ENCODE results near the gene SLCO1B3. TPM values are rescaled to one million over a fixed set of nuclear protein-coding genes. Genes with fewer than 3 reads are reported as not detected.

The SLCO1B3 gene
- total and polyA plus RNA-seq, 12 donors = 0.28 to 2.5 (median 0.35) TPM; not detected in 9

DNA sequence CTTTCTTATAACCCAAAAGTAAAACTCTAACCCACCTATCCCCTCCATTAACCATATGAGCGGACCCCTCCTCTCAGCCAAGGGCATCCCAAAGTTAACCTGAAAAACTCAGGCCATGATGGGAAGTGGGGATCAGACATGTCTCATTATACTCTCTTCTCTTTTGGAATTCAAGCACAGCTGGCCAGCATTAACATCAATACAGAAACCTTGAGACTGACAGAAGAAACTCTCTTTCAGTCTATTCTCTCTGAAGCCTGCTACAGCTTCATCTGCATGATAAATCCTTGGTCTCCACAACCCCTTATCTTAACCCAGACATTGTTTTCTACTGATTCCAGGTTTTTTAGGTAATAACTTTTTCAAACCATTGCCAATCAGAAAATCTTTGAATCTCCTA is 17.5 kb upstream of the SLCO1B3 start:
- Histone ChIP-seq H3K9me3 (no peaks in the 10 kb centered on the region), H3K27me3 (no peaks in the 10 kb centered on the region), H3K36me3 (no peaks in the 10 kb centered on the region), H3K4me3 (no peak overlapping the region), H3K4me1 (no peaks in the 10 kb centered on the region), H3K27ac (no peak overlapping the region)
- TF ChIP-seq, protein P1, sequence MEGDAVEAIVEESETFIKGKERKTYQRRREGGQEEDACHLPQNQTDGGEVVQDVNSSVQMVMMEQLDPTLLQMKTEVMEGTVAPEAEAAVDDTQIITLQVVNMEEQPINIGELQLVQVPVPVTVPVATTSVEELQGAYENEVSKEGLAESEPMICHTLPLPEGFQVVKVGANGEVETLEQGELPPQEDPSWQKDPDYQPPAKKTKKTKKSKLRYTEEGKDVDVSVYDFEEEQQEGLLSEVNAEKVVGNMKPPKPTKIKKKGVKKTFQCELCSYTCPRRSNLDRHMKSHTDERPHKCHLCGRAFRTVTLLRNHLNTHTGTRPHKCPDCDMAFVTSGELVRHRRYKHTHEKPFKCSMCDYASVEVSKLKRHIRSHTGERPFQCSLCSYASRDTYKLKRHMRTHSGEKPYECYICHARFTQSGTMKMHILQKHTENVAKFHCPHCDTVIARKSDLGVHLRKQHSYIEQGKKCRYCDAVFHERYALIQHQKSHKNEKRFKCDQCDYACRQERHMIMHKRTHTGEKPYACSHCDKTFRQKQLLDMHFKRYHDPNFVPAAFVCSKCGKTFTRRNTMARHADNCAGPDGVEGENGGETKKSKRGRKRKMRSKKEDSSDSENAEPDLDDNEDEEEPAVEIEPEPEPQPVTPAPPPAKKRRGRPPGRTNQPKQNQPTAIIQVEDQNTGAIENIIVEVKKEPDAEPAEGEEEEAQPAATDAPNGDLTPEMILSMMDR (IDR thresholded peaks at IDR 0.05) = no peak
- ATAC-seq (no peak), DNase-seq (no peak)
- intact Hi-C loops (cut with DNase I) = loop anchor here in 2 of 10 donors (10.0 kb wide), 2 partner anchors 148 to 1048 kb away; no protein-coding TSS in a partner anchor
- 88% methylated on average over 1 of the region's 1 CpG for WGBS, 2 donors

DNA sequence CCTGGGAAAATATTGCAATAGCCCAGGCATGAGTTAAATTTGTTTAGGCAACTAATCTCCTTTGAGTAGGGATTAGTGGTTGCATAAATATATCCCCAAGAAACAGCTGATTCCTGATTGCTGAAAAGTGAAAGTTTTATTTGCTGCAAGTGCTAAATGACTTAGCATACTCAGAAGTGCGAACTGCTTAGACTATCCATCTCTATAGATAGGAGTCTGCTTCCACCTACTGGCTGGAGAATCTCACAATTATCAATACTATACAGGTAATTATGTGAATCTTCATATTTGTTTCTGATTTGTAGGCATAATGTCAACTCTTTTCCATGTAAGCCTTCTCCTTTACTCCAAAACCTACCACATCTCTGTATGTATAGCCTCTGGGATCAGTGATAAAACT is 12.0 kb upstream of the SLCO1B3 start:
- no peaks in the 10 kb centered on the region for H3K36me3 ChIP-seq
- intact Hi-C loops (cut with DNase I) = loop anchor here in 5 of 10 donors (5.0 to 10.0 kb wide), 5 partner anchors 151 to 1061 kb away; no protein-coding TSS in a partner anchor
- TF ChIP-seq, protein P1 (IDR thresholded peaks at IDR 0.05) = peak in 8 of 9 donors; percentile 22 to 65 (median 50)
- H3K9me3 ChIP-seq = no peaks in the 10 kb centered on the region
- no peaks in the 10 kb centered on the region for H3K27me3 ChIP-seq
- H3K4me1 ChIP-seq = peaks cover 0 to 7% (median 0%) of the 10 kb centered on the region in 9 donors
- ATAC-seq (peak in 4 of 8 donors; percentile 58 to 76 (median 72)), DNase-seq (no peak)
- H3K27ac ChIP-seq = no peak overlapping the region
- H3K4me3 ChIP-seq = no peak overlapping the region
- 20 to 38% methylated on average over 1 of the region's 1 CpG for WGBS, 2 donors

DNA sequence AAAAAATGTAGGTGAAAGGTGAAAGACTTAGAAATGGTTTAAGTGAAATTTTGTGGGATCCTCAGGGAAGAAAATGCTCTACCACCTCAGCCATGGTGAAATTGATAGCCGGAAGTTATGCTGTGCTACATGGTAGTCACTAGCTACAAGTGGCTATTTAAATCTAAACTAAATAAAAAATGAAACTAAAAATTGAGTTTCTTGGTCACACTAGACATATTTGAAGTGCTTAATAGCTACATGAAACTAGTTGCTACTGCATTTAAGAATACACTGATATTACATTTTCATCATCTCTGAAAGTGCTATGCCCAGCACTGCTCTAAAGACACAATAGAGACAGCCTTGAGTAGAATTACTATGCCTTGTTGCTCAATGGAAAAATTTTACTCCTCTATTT is 10.3 kb upstream of the SLCO1B3 start:
- intact Hi-C loops (cut with DNase I) = loop anchor here in 1 of 10 donors (10.0 kb wide), 1 partner anchor 155 kb away; no protein-coding TSS in a partner anchor
- DNase-seq = no peak
- no peak overlapping the region for H3K27ac ChIP-seq
- H3K36me3 ChIP-seq = no peaks in the 10 kb centered on the region
- H3K4me1 ChIP-seq = peaks cover 0 to 7% (median 0%) of the 10 kb centered on the region in 9 donors
- H3K4me3 ChIP-seq = no peak overlapping the region
- H3K27me3 ChIP-seq = no peaks in the 10 kb centered on the region
- WGBS, 2 donors = 87 to 97% methylated on average over 1 of the region's 1 CpG
- no peak for ATAC-seq
- TF ChIP-seq, protein P1 (IDR thresholded peaks at IDR 0.05) = no peak
- H3K9me3 ChIP-seq = no peaks in the 10 kb centered on the region

DNA sequence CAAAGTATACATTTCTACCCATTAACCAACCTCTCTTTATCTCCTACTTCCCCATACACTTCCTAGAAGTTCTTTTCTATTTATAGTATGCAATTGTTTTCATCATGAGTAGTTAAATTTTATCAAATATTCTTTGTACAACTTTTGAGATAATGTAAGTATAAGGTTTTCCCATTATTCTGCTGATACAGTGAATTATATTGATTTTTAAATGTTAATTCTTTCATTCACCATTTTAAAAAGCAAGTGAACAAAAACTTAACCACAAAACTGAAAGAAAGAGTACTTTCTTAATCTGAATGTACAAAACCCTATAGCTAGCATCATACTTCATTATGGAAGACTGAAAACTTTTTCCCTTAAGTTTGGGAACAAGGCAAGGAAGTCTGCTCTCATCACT is 9.5 kb upstream of the SLCO1B3 start:
- TF ChIP-seq, protein P1 (IDR thresholded peaks at IDR 0.05) = no peak
- no peak overlapping the region for H3K27ac ChIP-seq
- H3K4me1 ChIP-seq = peaks cover 0 to 7% (median 0%) of the 10 kb centered on the region in 9 donors
- H3K9me3 ChIP-seq = no peaks in the 10 kb centered on the region
- H3K36me3 ChIP-seq = no peaks in the 10 kb centered on the region
- H3K4me3 ChIP-seq = no peak overlapping the region
- intact Hi-C loops (cut with DNase I) = loop anchor here in 1 of 10 donors (10.0 kb wide), 1 partner anchor 156 kb away; no protein-coding TSS in a partner anchor
- H3K27me3 ChIP-seq = no peaks in the 10 kb centered on the region
- ATAC-seq = no peak
- DNase-seq = no peak

Measured in heart right ventricle (tissue), 16 donors.